IMR-90 (cell line): Measurements from ENCODE around the gene AHNAK2. TPM values are rescaled to one million over a fixed set of nuclear protein-coding genes. Genes with fewer than 3 reads are reported as not detected.
A peak's percentile ranks its signal among the peaks of the same experiment; 100 is the strongest.

Experiments
- ATAC-seq: fragments of 200-7000 bp; cut with Tn5 transposase; 2 replicates; pipeline ENCODE4 v1.9.1; 2020; ENCODE audit warnings: low read depth, mild to moderate bottlenecking, moderate library complexity
- BruUV-seq: library from RNA; stranded (reverse); fragments of 400-500 nt; replicated peaks from 2 replicates; lab custom pipeline; 2021; lab: Mats Ljungman, UMichigan
- CTCF ChIA-PET: fragments of 300-600 bp; formaldehyde crosslinking; extraction: SDS; loops from one replicate; lab custom pipeline; 2021; ENCODE audit warnings: antibody characterized with exemption; lab: Yijun Ruan, JAX
- POLR2A ChIA-PET: fragments of 300-600 bp; sonication (Branson Sonifier 250); formaldehyde crosslinking; loops from one replicate; lab custom pipeline; 2022; ENCODE audit warnings: antibody characterized with exemption; ENCODE audit not compliant: unreplicated experiment; lab: Charles Lee
- DNase-seq: peaks from one replicate; pipeline ENCODE4 v3.0.0; 2013
- H2AFZ ChIP-seq: replicated peaks from 2 replicates; pipeline ENCODE3; 2013; ENCODE audit warnings: low read length, mild to moderate bottlenecking; ENCODE audit not compliant: poor library complexity
- H2AK5ac ChIP-seq: 2 replicates; pipeline ENCODE4 v1.6.1; 2013; ENCODE audit warnings: low read depth, low read length, inconsistent platforms
- H2AK9ac ChIP-seq: replicated peaks from 2 replicates; pipeline ENCODE3; 2013; ENCODE audit warnings: mild to moderate bottlenecking, low read depth, low read length, moderate library complexity; ENCODE audit not compliant: poor library complexity
- H2BK120ac ChIP-seq: 2 replicates; pipeline ENCODE4 v1.6.1; 2013; ENCODE audit warnings: low read depth, low read length, inconsistent platforms
- H2BK15ac ChIP-seq: 3 replicates; pipeline ENCODE4 v1.6.1; 2013; ENCODE audit warnings: low read depth, low read length, inconsistent platforms
- H2BK20ac ChIP-seq: 2 replicates; pipeline ENCODE4 v1.6.1; 2013; ENCODE audit warnings: low read depth, mild to moderate bottlenecking, inconsistent platforms, low read length, moderate library complexity
- H2BK5ac ChIP-seq: 2 replicates; pipeline ENCODE4 v1.6.1; 2013; ENCODE audit warnings: mild to moderate bottlenecking, low read depth, low read length, inconsistent platforms; ENCODE audit not compliant: poor library complexity, severe bottlenecking
- H3K14ac ChIP-seq: replicated peaks from 2 replicates; pipeline ENCODE4 v1.6.1; 2013; ENCODE audit warnings: low read depth, low read length, inconsistent platforms
- H3K18ac ChIP-seq: 2 replicates; pipeline ENCODE4 v1.6.1; 2013; ENCODE audit warnings: low read depth, low read length, control low read depth
- H3K23ac ChIP-seq: 2 replicates; pipeline ENCODE4 v1.6.1; 2013; ENCODE audit warnings: low read depth, low read length, inconsistent platforms
- H3K27ac ChIP-seq: 2 replicates; pipeline ENCODE4 v1.5.1; 2013; ENCODE audit warnings: mild to moderate bottlenecking, control low read depth, low read length; ENCODE audit not compliant: insufficient read depth
- H3K27me3 ChIP-seq: 2 replicates; pipeline ENCODE4 v1.6.1; 2013; ENCODE audit warnings: low read length; ENCODE audit not compliant: control insufficient read depth, insufficient read depth
- H3K36me3 ChIP-seq: 2 replicates; pipeline ENCODE4 v1.6.1; 2013; ENCODE audit warnings: low read length, mixed read lengths; ENCODE audit not compliant: control insufficient read depth, insufficient read depth
- H3K4ac ChIP-seq: 2 replicates; pipeline ENCODE4 v1.6.1; 2013; ENCODE audit warnings: low read depth, low read length, inconsistent platforms
- H3K4me1 ChIP-seq: 2 replicates; pipeline ENCODE4 v1.6.1; 2013; ENCODE audit warnings: low read length, mixed read lengths; ENCODE audit not compliant: control insufficient read depth, insufficient read depth
- H3K4me2 ChIP-seq: 2 replicates; pipeline ENCODE4 v1.6.1; 2013; ENCODE audit warnings: low read depth, mild to moderate bottlenecking, control low read depth, low read length, moderate library complexity
- H3K4me3 ChIP-seq: 2 replicates; pipeline ENCODE4 v1.5.1; 2013; ENCODE audit warnings: low read depth, mild to moderate bottlenecking, control low read depth, low read length, moderate library complexity; ENCODE audit not compliant: insufficient read depth
- H3K56ac ChIP-seq: 2 replicates; pipeline ENCODE4 v1.6.1; 2013; ENCODE audit warnings: low read length, inconsistent platforms; ENCODE audit not compliant: insufficient read depth; ENCODE audit errors: extremely low read depth
- H3K79me1 ChIP-seq, 2 experiments: 2 replicates each; pipeline ENCODE4 v1.6.1; 2013; ENCODE audit warnings: low read length in 2 of 2, inconsistent platforms in 1 of 2, low read depth in 1 of 2
- H3K9ac ChIP-seq: 2 replicates; pipeline ENCODE4 v1.6.1; 2013; ENCODE audit warnings: low read depth, low read length, control low read depth
- H3K9me1 ChIP-seq: 2 replicates; pipeline ENCODE4 v1.6.1; 2013; ENCODE audit warnings: low read length, inconsistent platforms; ENCODE audit not compliant: insufficient read depth
- H3K9me3 ChIP-seq: 2 replicates; pipeline ENCODE4 v1.6.1; 2013; ENCODE audit warnings: low read length; ENCODE audit not compliant: control insufficient read depth, insufficient read depth
- H4K20me1 ChIP-seq: 2 replicates; pipeline ENCODE4 v1.6.1; 2013; ENCODE audit warnings: low read length, inconsistent platforms; ENCODE audit not compliant: insufficient read depth
- H4K5ac ChIP-seq: 2 replicates; pipeline ENCODE4 v1.6.1; 2013; ENCODE audit warnings: mild to moderate bottlenecking, low read depth, low read length, control low read depth
- H4K8ac ChIP-seq, 2 experiments: 2 replicates each; pipeline ENCODE4 v1.6.1; 2013; ENCODE audit warnings: low read depth in 2 of 2, low read length in 2 of 2, control low read depth in 1 of 2, inconsistent platforms in 1 of 2
- H4K91ac ChIP-seq: 2 replicates; pipeline ENCODE4 v1.6.1; 2013; ENCODE audit warnings: low read depth, low read length, inconsistent platforms; ENCODE audit not compliant: insufficient read depth
- BHLHE40 ChIP-seq: fragments of 150-350 bp; IDR thresholded peaks from 2 replicates; pipeline ENCODE4 v1.6.1; 2016; ENCODE audit warnings: mild to moderate bottlenecking, low read depth, low read length
- CEBPB ChIP-seq: IDR thresholded peaks from 2 replicates; pipeline ENCODE4 v1.6.1; 2012; ENCODE audit warnings: low read depth, low read length, improper control_type of control experiment
- CHD1 ChIP-seq: IDR thresholded peaks from 2 replicates; pipeline ENCODE4 v1.6.1; 2012; ENCODE audit warnings: low read depth, low read length, improper control_type of control experiment
- FOS ChIP-seq: fragments of 150-350 bp; IDR thresholded peaks from 2 replicates; pipeline ENCODE4 v1.6.1; 2016; ENCODE audit warnings: low read depth, low read length
- MAFK ChIP-seq: IDR thresholded peaks from 2 replicates; pipeline ENCODE4 v1.6.1; 2012; ENCODE audit warnings: low read depth, low read length, improper control_type of control experiment
- MXI1 ChIP-seq: IDR thresholded peaks from 2 replicates; pipeline ENCODE4 v1.6.1; 2012; ENCODE audit warnings: low read depth, mild to moderate bottlenecking, low read length, moderate library complexity, borderline replicate concordance
- NFE2L2 ChIP-seq: fragments of 150-350 bp; IDR thresholded peaks from 2 replicates; pipeline ENCODE4 v1.6.1; 2016; ENCODE audit warnings: low read depth, mild to moderate bottlenecking, low read length
- POLR2A ChIP-seq: IDR thresholded peaks from 2 replicates; pipeline ENCODE4 v1.6.1; 2012; ENCODE audit warnings: mild to moderate bottlenecking, low read depth, low read length
- RAD21 ChIP-seq: IDR thresholded peaks from 2 replicates; pipeline ENCODE4 v1.6.1; 2012; ENCODE audit warnings: low read length, improper control_type of control experiment
- RCOR1 ChIP-seq: IDR thresholded peaks from 2 replicates; pipeline ENCODE4 v1.6.1; 2012; ENCODE audit warnings: mild to moderate bottlenecking, low read length, improper control_type of control experiment; ENCODE audit not compliant: insufficient replicate concordance
- RFX5 ChIP-seq: IDR thresholded peaks from 2 replicates; pipeline ENCODE4 v1.8.0; 2012; ENCODE audit warnings: low read depth, mild to moderate bottlenecking, low read length, moderate library complexity
- SMC3 ChIP-seq: fragments of 150-350 bp; IDR thresholded peaks from 2 replicates; pipeline ENCODE4 v1.6.1; 2016; ENCODE audit warnings: low read depth, mild to moderate bottlenecking, antibody characterized with exemption, low read length, moderate library complexity
- WGBS, 2 experiments: methylation state at CpG; one replicate each; pipeline versions ENCODE4 v1.1.5 to v1.1.7; 2013; ENCODE audit warnings: missing lambda C conversion rate in 2 of 2; ENCODE audit not compliant: insufficient read length in 1 of 2; ENCODE audit errors: extremely low coverage in 2 of 2; 5-methylcytosine and 5-hydroxymethylcytosine counted together
- dilution Hi-C: fragments of 300-500 bp; cut with HindIII; formaldehyde crosslinking; loops from one replicate; pipeline ENCODE4 v1.14.3; 2018; ENCODE audit warnings: low sequenced_read_pairs; ENCODE audit not compliant: unreplicated experiment
- in situ Hi-C: fragments of 300-500 bp; cut with MboI; formaldehyde crosslinking; loops from 3 replicates; pipeline ENCODE4 v1.14.3; 2019; ENCODE audit warnings: low sequenced_read_pairs, inconsistent platforms, mixed read lengths
- intact Hi-C: fragments of 100-400 bp; cut with micrococcal nuclease; formaldehyde crosslinking; loops from 2 replicates; pipeline ENCODE4 v1.10.0; 2022
- polyA plus RNA-seq, 3 experiments: library from polyadenylated mRNA; depleted of rRNA; stranded (reverse); fragments of >200 nt; gene quantifications; 2 replicates each; pipeline ENCODE4 v1.2.3, GENCODE V29; 2012; ENCODE audit warnings: low replicate concordance in 1 of 3
- total RNA-seq: library from RNA; depleted of rRNA; stranded (reverse); fragments of >200 nt; gene quantifications from 2 replicates; pipeline ENCODE4 v1.2.3, GENCODE V29; 2012
- TF ChIP-seq, protein P1 (sequence below): fragments of 150-350 bp; IDR thresholded peaks from 2 replicates; pipeline ENCODE4 v1.6.1; 2016; ENCODE audit warnings: low read depth, mild to moderate bottlenecking, low read length, moderate library complexity, borderline replicate concordance
- TF ChIP-seq, protein P2 (sequence below): conservative IDR thresholded peaks from 2 replicates; pipeline ENCODE4 v1.5.1; 2012; ENCODE audit warnings: mild to moderate bottlenecking, low read depth, low read length, improper control_type of control experiment

AHNAK2 gene
- total and polyA plus RNA-seq, 2 of the 4 experiments (the other 2 are of a cell fraction) = 2.6 to 7.9 TPM

DNA sequence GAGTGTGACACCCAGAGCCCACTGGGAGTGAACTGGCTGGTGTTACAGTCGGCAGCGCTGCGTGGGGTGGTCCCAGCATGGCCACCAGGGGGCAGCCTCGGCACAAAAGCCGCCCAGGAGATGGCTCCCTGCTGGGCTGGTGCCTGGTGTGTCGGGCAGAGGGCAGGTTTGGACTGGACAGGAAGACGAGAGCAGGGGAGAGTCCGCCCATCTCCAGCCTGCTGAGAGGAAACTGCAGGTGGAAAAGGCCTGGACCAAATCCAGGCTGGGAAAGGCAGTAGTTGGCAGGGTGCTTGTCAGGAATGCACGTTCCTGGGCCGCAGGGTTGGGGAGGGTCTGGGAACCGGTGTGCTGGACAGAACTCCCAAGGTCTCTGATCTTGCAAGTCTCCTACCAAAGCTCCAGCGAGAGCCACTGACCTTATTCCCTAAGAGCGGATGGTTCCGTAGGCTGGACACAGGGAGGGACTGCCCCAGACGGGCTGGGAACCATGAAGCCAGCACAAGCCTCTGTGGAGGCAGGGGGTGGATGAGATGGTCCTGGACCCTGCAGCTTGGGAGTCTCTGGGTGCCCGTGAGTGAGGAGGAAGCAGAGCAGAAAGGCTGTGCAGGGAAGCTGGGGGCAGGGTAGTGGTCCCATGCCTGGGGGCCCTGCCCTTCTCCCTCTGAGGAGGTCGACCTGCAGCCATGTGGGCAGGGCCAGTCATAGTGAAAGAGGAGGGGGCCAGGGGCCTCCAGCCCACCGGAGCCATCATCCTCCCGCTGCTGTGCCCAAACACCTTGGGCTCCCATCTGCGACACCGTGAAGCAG lies 1.8 kb downstream of the AHNAK2 start:
- peak overlapping the region; percentile 17 for H2AK9ac ChIP-seq
- H2BK120ac ChIP-seq = no peak overlapping the region
- in situ Hi-C loops (no loop called here), dilution Hi-C loops (no loop called here), intact Hi-C loops (loop anchor here (1.0 to 2.0 kb wide), 2 partner anchors 44 to 69 kb away; partner anchors contain the start of gene CDCA4)
- H2BK15ac ChIP-seq = no peak overlapping the region
- H4K5ac ChIP-seq = no peak overlapping the region
- H2AFZ ChIP-seq = peak overlapping the region; percentile 70
- peak; percentile 72 for DNase-seq
- no peak overlapping the region for H2BK5ac ChIP-seq
- no peak overlapping the region for H3K23ac ChIP-seq
- no peak overlapping the region for H3K27ac ChIP-seq
- H3K56ac ChIP-seq = no peak overlapping the region
- no peak overlapping the region for H3K4me2 ChIP-seq
- BruUV-seq = no TSS peak
- H3K79me1 ChIP-seq = peaks cover 0 to 3% of the 10 kb centered on the region in 2 experiments; a peak in 1 of 4 replicates
- H3K18ac ChIP-seq = no peak overlapping the region
- peak; percentile 43 for ATAC-seq
- no peaks in the 10 kb centered on the region for H3K27me3 ChIP-seq
- H3K9ac ChIP-seq = no peak overlapping the region
- no peak overlapping the region for H4K91ac ChIP-seq
- no peak overlapping the region for H3K4me3 ChIP-seq
- ChIA-PET POLR2A (no interaction called here), CTCF (interaction anchor here (1.3 to 4.1 kb wide), 2 partner anchors 69 kb away, joined by 4 to 21 read pairs; no protein-coding TSS in a partner anchor)
- no peaks in the 10 kb centered on the region for H3K36me3 ChIP-seq
- no peak overlapping the region for H3K14ac ChIP-seq
- H3K4ac ChIP-seq = no peak overlapping the region
- peaks cover 14% of the 10 kb centered on the region for H3K9me1 ChIP-seq
- WGBS, 2 experiments = 12% methylated on average over 10 of the region's 21 CpGs; no CpG with 5 or more reads in 1 of the 2 experiments
- peaks cover 31% of the 10 kb centered on the region for H3K4me1 ChIP-seq
- peak overlapping the region; percentile 74; the same call in 1 of the 2 replicates for H2AK5ac ChIP-seq
- 0 out of 2 replicates have a peak, but pooled peaks cover 3% of the 10 kb centered on the region for H4K20me1 ChIP-seq
- no peak overlapping the region for H2BK20ac ChIP-seq
- H4K8ac ChIP-seq = no peak overlapping the region
- no peaks in the 10 kb centered on the region for H3K9me3 ChIP-seq
- TF ChIP-seq NFE2L2 (no peak), BHLHE40 (no peak), MAFK (no peak), RAD21 (peak; percentile 96), FOS (no peak), POLR2A (0 out of 2 replicates have a peak, but pooled peaks have one; percentile 35), RCOR1 (no peak), CHD1 (no peak), CEBPB (no peak), MXI1 (no peak), RFX5 (no peak), SMC3 (peak; percentile 98)
- TF ChIP-seq, protein P1, sequence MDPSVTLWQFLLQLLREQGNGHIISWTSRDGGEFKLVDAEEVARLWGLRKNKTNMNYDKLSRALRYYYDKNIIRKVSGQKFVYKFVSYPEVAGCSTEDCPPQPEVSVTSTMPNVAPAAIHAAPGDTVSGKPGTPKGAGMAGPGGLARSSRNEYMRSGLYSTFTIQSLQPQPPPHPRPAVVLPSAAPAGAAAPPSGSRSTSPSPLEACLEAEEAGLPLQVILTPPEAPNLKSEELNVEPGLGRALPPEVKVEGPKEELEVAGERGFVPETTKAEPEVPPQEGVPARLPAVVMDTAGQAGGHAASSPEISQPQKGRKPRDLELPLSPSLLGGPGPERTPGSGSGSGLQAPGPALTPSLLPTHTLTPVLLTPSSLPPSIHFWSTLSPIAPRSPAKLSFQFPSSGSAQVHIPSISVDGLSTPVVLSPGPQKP = no peak
- TF ChIP-seq, protein P2, sequence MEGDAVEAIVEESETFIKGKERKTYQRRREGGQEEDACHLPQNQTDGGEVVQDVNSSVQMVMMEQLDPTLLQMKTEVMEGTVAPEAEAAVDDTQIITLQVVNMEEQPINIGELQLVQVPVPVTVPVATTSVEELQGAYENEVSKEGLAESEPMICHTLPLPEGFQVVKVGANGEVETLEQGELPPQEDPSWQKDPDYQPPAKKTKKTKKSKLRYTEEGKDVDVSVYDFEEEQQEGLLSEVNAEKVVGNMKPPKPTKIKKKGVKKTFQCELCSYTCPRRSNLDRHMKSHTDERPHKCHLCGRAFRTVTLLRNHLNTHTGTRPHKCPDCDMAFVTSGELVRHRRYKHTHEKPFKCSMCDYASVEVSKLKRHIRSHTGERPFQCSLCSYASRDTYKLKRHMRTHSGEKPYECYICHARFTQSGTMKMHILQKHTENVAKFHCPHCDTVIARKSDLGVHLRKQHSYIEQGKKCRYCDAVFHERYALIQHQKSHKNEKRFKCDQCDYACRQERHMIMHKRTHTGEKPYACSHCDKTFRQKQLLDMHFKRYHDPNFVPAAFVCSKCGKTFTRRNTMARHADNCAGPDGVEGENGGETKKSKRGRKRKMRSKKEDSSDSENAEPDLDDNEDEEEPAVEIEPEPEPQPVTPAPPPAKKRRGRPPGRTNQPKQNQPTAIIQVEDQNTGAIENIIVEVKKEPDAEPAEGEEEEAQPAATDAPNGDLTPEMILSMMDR = peak; percentile 97
